Erythroblast (primary cell): ENCODE results near the gene ADM.

Source experiments
- GATA1 ChIP-seq: IDR thresholded peaks from 2 replicates; pipeline ENCODE4 v1.6.1; 2011; ENCODE audit warnings: low read depth, mild to moderate bottlenecking, control low read depth, low read length, moderate library complexity
- POLR2A ChIP-seq: IDR thresholded peaks from 2 replicates; pipeline ENCODE4 v1.6.1; 2011; ENCODE audit warnings: mild to moderate bottlenecking, low read length

DNA sequence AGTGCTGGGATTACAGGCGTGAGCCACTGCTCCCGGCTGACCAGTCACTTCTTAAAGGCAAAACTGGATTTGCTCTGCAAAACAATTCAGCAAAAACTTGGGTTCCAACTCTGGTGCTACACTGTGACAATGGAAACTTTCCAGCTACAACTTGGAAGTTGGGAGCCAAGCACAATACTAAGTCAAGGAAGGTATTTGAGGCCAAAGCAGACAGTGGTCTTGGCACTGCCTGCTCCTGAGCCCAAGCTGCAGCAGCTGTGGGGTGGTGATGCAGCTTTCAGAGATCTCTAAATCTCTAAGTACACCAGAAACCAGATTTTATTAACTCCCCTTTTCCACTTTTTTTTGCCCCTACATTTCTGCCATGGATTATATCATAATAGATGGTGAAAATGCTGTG lies 17.5 kb downstream of the ADM start:
- TF ChIP-seq POLR2A: no peak
- no peak for TF ChIP-seq GATA1
